GM12875 (cell line): ENCODE results near the gene CLIC3.

Source experiments
- H3K4me3 ChIP-seq: one replicate; pipeline ENCODE4 v1.5.1; 2011; ENCODE audit warnings: low read depth, low read length, control low read depth
- CTCF ChIP-seq: IDR thresholded peaks from 2 replicates; pipeline ENCODE4 v1.5.1; 2011; ENCODE audit warnings: low read depth, mild to moderate bottlenecking, control low read depth, inconsistent platforms, low read length, moderate library complexity, borderline replicate concordance; ENCODE audit not compliant: insufficient read depth

CLIC3 gene

GRCh38 chr9:136962701-136963248 is 33.6 kb downstream of the CLIC3 start:
- no peak for TF ChIP-seq CTCF
- no peak overlapping the region for H3K4me3 ChIP-seq

- no peak for TF ChIP-seq CTCF
- no peak overlapping the region for H3K4me3 ChIP-seq
Observed at GRCh38 chr9:136962163-136962562, 34.2 kb downstream of the CLIC3 start.

GRCh38 chr9:136961279-136962065 is 34.9 kb downstream of the CLIC3 start:
- no peak overlapping the region for H3K4me3 ChIP-seq
- no peak for TF ChIP-seq CTCF

- no peak overlapping the region for H3K4me3 ChIP-seq
- TF ChIP-seq CTCF, result no peak
Observed at GRCh38 chr9:136960938-136961275, 35.5 kb downstream of the CLIC3 start.

GRCh38 chr9:136960212-136960937 is 36.0 kb downstream of the CLIC3 start:
- no peak for TF ChIP-seq CTCF
- no peak overlapping the region for H3K4me3 ChIP-seq

- TF ChIP-seq CTCF, result no peak
- no peak overlapping the region for H3K4me3 ChIP-seq
Observed at GRCh38 chr9:136958898-136959850, 37.2 kb downstream of the CLIC3 start.
